Karpas-422 (cell line): Measurements from ENCODE around the gene MEAK7. TPM values are rescaled to one million over a fixed set of nuclear protein-coding genes. Genes with fewer than 3 reads are reported as not detected.

Experiments
- DNase-seq: peaks from one replicate; pipeline ENCODE4 v3.0.0-alpha.2; 2015
- H2AFZ ChIP-seq: fragments of 200-600 bp; sonication (generic); 2 replicates; pipeline ENCODE4 v1.6.1; 2014; ENCODE audit warnings: antibody characterized with exemption, low read length, mixed read lengths
- H3K27ac ChIP-seq: fragments of 200-600 bp; sonication (generic); 2 replicates; pipeline ENCODE4 v1.5.1; 2014; ENCODE audit warnings: mild to moderate bottlenecking, low read length, moderate library complexity
- H3K27me3 ChIP-seq: fragments of 200-600 bp; sonication (generic); 2 replicates; pipeline ENCODE4 v1.6.1; 2014; ENCODE audit warnings: low read length, mixed read lengths
- H3K36me3 ChIP-seq: fragments of 200-600 bp; sonication (generic); 2 replicates; pipeline ENCODE4 v1.6.1; 2014; ENCODE audit warnings: low read length, mixed read lengths; ENCODE audit not compliant: insufficient read depth
- H3K4me1 ChIP-seq: fragments of 200-600 bp; sonication (generic); 2 replicates; pipeline ENCODE4 v1.6.1; 2014; ENCODE audit warnings: mild to moderate bottlenecking, low read length, mixed read lengths
- H3K4me2 ChIP-seq: fragments of 200-600 bp; sonication (generic); 2 replicates; pipeline ENCODE4 v1.6.1; 2014; ENCODE audit warnings: low read length, low read depth, mild to moderate bottlenecking; ENCODE audit not compliant: poor library complexity, severe bottlenecking
- H3K4me3 ChIP-seq: fragments of 200-600 bp; sonication (generic); 2 replicates; pipeline ENCODE4 v1.5.1; 2014; ENCODE audit warnings: mild to moderate bottlenecking, antibody characterized with exemption, low read length, mixed read lengths
- H3K79me2 ChIP-seq: fragments of 200-600 bp; sonication (generic); 2 replicates; pipeline ENCODE4 v1.6.1; 2014; ENCODE audit warnings: mild to moderate bottlenecking, low read length, mixed read lengths
- H3K9ac ChIP-seq: fragments of 200-600 bp; sonication (generic); 2 replicates; pipeline ENCODE4 v1.6.0; 2014; ENCODE audit warnings: low read length
- H3K9me2 ChIP-seq: fragments of 200-600 bp; sonication (generic), shearing (Covaris generic); replicated peaks from 2 replicates; pipeline ENCODE4 v1.6.0; 2014; ENCODE audit warnings: mild to moderate bottlenecking, low read length, moderate library complexity; ENCODE audit not compliant: insufficient read depth
- H3K9me3 ChIP-seq: fragments of 300-700, 200-600 bp; sonication (generic); 2 replicates; pipeline ENCODE4 v1.6.1; 2014; ENCODE audit warnings: low read length, mixed read lengths
- H4K20me1 ChIP-seq: fragments of 200-600 bp; sonication (generic); 2 replicates; pipeline ENCODE4 v1.6.1; 2014; ENCODE audit warnings: mild to moderate bottlenecking, antibody characterized with exemption, low read length, low read depth; ENCODE audit not compliant: insufficient read depth
- total RNA-seq: library from RNA; depleted of rRNA; stranded (reverse); fragments of >200 nt; shearing (Covaris generic); gene quantifications from 2 replicates; pipeline ENCODE4 v1.2.3, GENCODE V29; 2014; ENCODE audit warnings: low replicate concordance

The MEAK7 gene
- total RNA-seq, 1 experiment from 2014 or later, result 10.7 TPM

GRCh38 chr16:84478172-84478947 is 26.1 kb downstream of the MEAK7 start:
- no peaks in the 10 kb centered on the region for H3K36me3 ChIP-seq
- H3K4me1 ChIP-seq, result no peaks in the 10 kb centered on the region

GRCh38 chr16:84477661-84478060 is 26.8 kb downstream of the MEAK7 start:
- H3K79me2 ChIP-seq, result no peaks in the 10 kb centered on the region
- no peaks in the 10 kb centered on the region; the same call in 1 of the 2 replicates for H3K9me3 ChIP-seq
- no peaks in the 10 kb centered on the region for H4K20me1 ChIP-seq
- H2AFZ ChIP-seq, result no peak overlapping the region
- H3K27ac ChIP-seq, result no peak overlapping the region
- H3K4me2 ChIP-seq, result no peak overlapping the region
- no peaks in the 10 kb centered on the region for H3K4me1 ChIP-seq
- H3K9ac ChIP-seq, result no peak overlapping the region
- no peak overlapping the region for H3K4me3 ChIP-seq
- H3K27me3 ChIP-seq, result no peaks in the 10 kb centered on the region
- no peak for DNase-seq
- H3K36me3 ChIP-seq, result no peaks in the 10 kb centered on the region
- H3K9me2 ChIP-seq, result no peaks in the 10 kb centered on the region

More at GRCh38 chr16:84478172-84478947, 26.1 kb downstream of the MEAK7 start:
- DNase-seq, result no peak
- no peak overlapping the region for H2AFZ ChIP-seq
- no peak overlapping the region for H3K4me3 ChIP-seq
- no peaks in the 10 kb centered on the region for H3K9me2 ChIP-seq
- no peak overlapping the region for H3K9ac ChIP-seq
- no peaks in the 10 kb centered on the region; the same call in 1 of the 2 replicates for H3K9me3 ChIP-seq
- no peak overlapping the region for H3K27ac ChIP-seq
- H3K27me3 ChIP-seq, result no peaks in the 10 kb centered on the region
- H3K79me2 ChIP-seq, result no peaks in the 10 kb centered on the region
- no peaks in the 10 kb centered on the region for H4K20me1 ChIP-seq
- H3K4me2 ChIP-seq, result no peak overlapping the region

GRCh38 chr16:84476401-84476800 is 28.1 kb downstream of the MEAK7 start:
- no peak for DNase-seq
- H3K9me2 ChIP-seq, result no peaks in the 10 kb centered on the region
- H3K79me2 ChIP-seq, result no peaks in the 10 kb centered on the region

GRCh38 chr16:84475643-84476240 is 28.7 kb downstream of the MEAK7 start:
- H3K27ac ChIP-seq, result no peak overlapping the region
- no peak overlapping the region for H3K4me3 ChIP-seq
- H3K9ac ChIP-seq, result no peak overlapping the region
- no peak for DNase-seq
- H3K9me3 ChIP-seq, result no peaks in the 10 kb centered on the region; the same call in 1 of the 2 replicates
- H3K4me1 ChIP-seq, result no peaks in the 10 kb centered on the region
- H2AFZ ChIP-seq, result no peak overlapping the region
- no peaks in the 10 kb centered on the region for H3K36me3 ChIP-seq
- H4K20me1 ChIP-seq, result no peaks in the 10 kb centered on the region
- H3K79me2 ChIP-seq, result no peaks in the 10 kb centered on the region
- H3K9me2 ChIP-seq, result no peaks in the 10 kb centered on the region
- no peak overlapping the region for H3K4me2 ChIP-seq
- no peaks in the 10 kb centered on the region for H3K27me3 ChIP-seq

More at GRCh38 chr16:84476401-84476800, 28.1 kb downstream of the MEAK7 start:
- Histone ChIP-seq H3K4me2 (no peak overlapping the region), H4K20me1 (no peaks in the 10 kb centered on the region), H3K27ac (no peak overlapping the region), H3K27me3 (no peaks in the 10 kb centered on the region), H2AFZ (no peak overlapping the region), H3K9ac (no peak overlapping the region), H3K9me3 (no peaks in the 10 kb centered on the region; the same call in 1 of the 2 replicates), H3K36me3 (no peaks in the 10 kb centered on the region), H3K4me3 (no peak overlapping the region), H3K4me1 (no peaks in the 10 kb centered on the region)

- Histone ChIP-seq H3K4me3 (no peak overlapping the region), H2AFZ (no peak overlapping the region), H3K9ac (no peak overlapping the region), H3K4me2 (no peak overlapping the region), H3K27me3 (no peaks in the 10 kb centered on the region), H4K20me1 (no peaks in the 10 kb centered on the region), H3K4me1 (no peaks in the 10 kb centered on the region), H3K79me2 (no peaks in the 10 kb centered on the region), H3K36me3 (0 out of 2 replicates have a peak, but pooled peaks cover 5% of the 10 kb centered on the region), H3K9me3 (peaks cover 8% of the 10 kb centered on the region), H3K27ac (no peak overlapping the region), H3K9me2 (no peaks in the 10 kb centered on the region)
- no peak for DNase-seq
Observed at GRCh38 chr16:84471966-84472365, 32.5 kb downstream of the MEAK7 start.

- Histone ChIP-seq H3K4me2 (no peak overlapping the region), H3K27me3 (no peaks in the 10 kb centered on the region), H3K79me2 (no peaks in the 10 kb centered on the region), H3K27ac (no peak overlapping the region), H3K9ac (no peak overlapping the region), H3K36me3 (0 out of 2 replicates have a peak, but pooled peaks cover 5% of the 10 kb centered on the region), H3K4me3 (no peak overlapping the region), H3K9me3 (peaks cover 8% of the 10 kb centered on the region), H3K9me2 (no peaks in the 10 kb centered on the region), H3K4me1 (no peaks in the 10 kb centered on the region), H2AFZ (no peak overlapping the region), H4K20me1 (no peaks in the 10 kb centered on the region)
- no peak for DNase-seq
Observed at GRCh38 chr16:84471316-84471715, 33.1 kb downstream of the MEAK7 start.

- Histone ChIP-seq H3K27ac (no peak overlapping the region), H3K9me2 (no peaks in the 10 kb centered on the region), H3K36me3 (0 out of 2 replicates have a peak, but pooled peaks cover 5% of the 10 kb centered on the region), H3K4me3 (no peak overlapping the region), H4K20me1 (no peaks in the 10 kb centered on the region), H3K9me3 (peaks cover 8% of the 10 kb centered on the region), H3K27me3 (no peaks in the 10 kb centered on the region), H3K79me2 (no peaks in the 10 kb centered on the region), H2AFZ (no peak overlapping the region), H3K9ac (no peak overlapping the region), H3K4me1 (no peaks in the 10 kb centered on the region), H3K4me2 (no peak overlapping the region)
- no peak for DNase-seq
Observed at GRCh38 chr16:84467709-84468108, 36.8 kb downstream of the MEAK7 start.

- Histone ChIP-seq H3K36me3 (0 out of 2 replicates have a peak, but pooled peaks cover 5% of the 10 kb centered on the region), H3K27me3 (no peaks in the 10 kb centered on the region), H3K27ac (no peak overlapping the region), H3K4me2 (no peak overlapping the region), H3K79me2 (no peaks in the 10 kb centered on the region), H4K20me1 (no peaks in the 10 kb centered on the region), H2AFZ (no peak overlapping the region), H3K4me1 (no peaks in the 10 kb centered on the region), H3K4me3 (no peak overlapping the region), H3K9me2 (no peaks in the 10 kb centered on the region), H3K9me3 (peaks cover 8% of the 10 kb centered on the region), H3K9ac (no peak overlapping the region)
- no peak for DNase-seq
Observed at GRCh38 chr16:84467256-84467655, 37.2 kb downstream of the MEAK7 start.
